HG03095 (cell line): ENCODE data around the gene SLX4IP.

Source experiments
- ATAC-seq: cut with Tn5 transposase; IDR thresholded peaks from one replicate; pipeline ENCODE4 v1.9.1; 2021; ENCODE audit warnings: moderate library complexity; ENCODE audit not compliant: unreplicated experiment

Gene SLX4IP

GRCh38 chr20:10644458-10645204 is 209.5 kb downstream of the SLX4IP start:
- peak; percentile 56 for ATAC-seq

GRCh38 chr20:10645205-10645570 is 210.1 kb downstream of the SLX4IP start:
- no peak for ATAC-seq

GRCh38 chr20:10646006-10646405 is 210.9 kb downstream of the SLX4IP start:
- ATAC-seq, result no peak

- ATAC-seq, result no peak
Observed at GRCh38 chr20:10646886-10647420, 211.8 kb downstream of the SLX4IP start.

- ATAC-seq, result no peak
Observed at GRCh38 chr20:10647471-10647870, 212.4 kb downstream of the SLX4IP start.

- ATAC-seq, result no peak
Observed at GRCh38 chr20:10647909-10648308, 212.8 kb downstream of the SLX4IP start.

- no peak for ATAC-seq
Observed at GRCh38 chr20:10648651-10649050, 213.5 kb downstream of the SLX4IP start.

GRCh38 chr20:10649080-10649796 is 214.1 kb downstream of the SLX4IP start:
- ATAC-seq, result no peak

- ATAC-seq, result no peak
Observed at GRCh38 chr20:10649797-10650160, 214.7 kb downstream of the SLX4IP start.

GRCh38 chr20:10651227-10651990 is 216.3 kb downstream of the SLX4IP start:
- ATAC-seq, result no peak

- ATAC-seq, result no peak
Observed at GRCh38 chr20:10652185-10652584, 217.1 kb downstream of the SLX4IP start.

GRCh38 chr20:10652660-10653261 is 217.7 kb downstream of the SLX4IP start:
- no peak for ATAC-seq

- no peak for ATAC-seq
Observed at GRCh38 chr20:10653599-10654249, 218.6 kb downstream of the SLX4IP start.

- ATAC-seq, result no peak
Observed at GRCh38 chr20:10654250-10654610, 219.1 kb downstream of the SLX4IP start.

GRCh38 chr20:10654630-10655029 is 219.5 kb downstream of the SLX4IP start:
- ATAC-seq, result peak; percentile 71

GRCh38 chr20:10655720-10656669 is 220.9 kb downstream of the SLX4IP start:
- no peak for ATAC-seq

- no peak for ATAC-seq
Observed at GRCh38 chr20:10657453-10657852, 222.3 kb downstream of the SLX4IP start.

- no peak for ATAC-seq
Observed at GRCh38 chr20:10658051-10658823, 223.1 kb downstream of the SLX4IP start.
